AG20443 (cell line): ENCODE measurements around the gene SSBP4.

Experiments used
- DNase-seq: peaks from one replicate; pipeline ENCODE4 v3.0.0; 2012; ENCODE audit warnings: low spot score, mixed read lengths

The SSBP4 gene

GRCh38 chr19:18421371-18421959, 2.3 kb downstream of the SSBP4 start:
- no peak for DNase-seq

DNA sequence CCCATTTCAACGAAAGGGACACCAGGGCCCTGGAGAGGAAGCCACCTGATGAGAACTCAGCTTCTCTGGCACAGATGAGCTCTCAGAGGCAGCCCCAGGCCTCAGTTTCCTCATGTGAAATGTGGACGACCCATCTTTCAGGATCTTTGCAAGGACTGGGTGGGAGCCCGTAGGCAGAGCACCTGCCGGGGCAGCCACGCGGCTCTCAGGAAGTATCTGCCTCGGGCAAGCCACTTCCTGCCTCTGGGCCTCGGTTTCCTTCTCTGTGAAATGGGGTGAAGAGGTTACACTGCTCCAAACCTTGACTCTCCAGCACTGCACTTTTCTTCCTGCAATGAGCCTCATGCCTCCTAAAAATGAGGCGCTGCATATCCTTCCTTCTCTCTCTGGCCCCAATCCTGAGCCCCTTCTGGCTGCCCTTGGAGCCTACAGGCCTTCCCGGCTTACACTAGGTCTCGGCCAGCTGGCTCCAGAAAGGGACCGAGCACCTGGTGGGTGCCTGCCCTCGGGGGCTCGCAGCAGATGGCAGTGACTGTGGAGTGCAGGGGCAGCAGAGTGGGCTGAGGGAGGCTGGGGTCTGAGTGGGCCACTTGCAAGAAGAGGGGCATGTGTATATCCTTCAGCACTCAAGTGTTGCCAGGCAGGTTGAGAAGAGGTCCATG, 3.5 kb downstream of the SSBP4 start:
- DNase-seq: no peak

DNA sequence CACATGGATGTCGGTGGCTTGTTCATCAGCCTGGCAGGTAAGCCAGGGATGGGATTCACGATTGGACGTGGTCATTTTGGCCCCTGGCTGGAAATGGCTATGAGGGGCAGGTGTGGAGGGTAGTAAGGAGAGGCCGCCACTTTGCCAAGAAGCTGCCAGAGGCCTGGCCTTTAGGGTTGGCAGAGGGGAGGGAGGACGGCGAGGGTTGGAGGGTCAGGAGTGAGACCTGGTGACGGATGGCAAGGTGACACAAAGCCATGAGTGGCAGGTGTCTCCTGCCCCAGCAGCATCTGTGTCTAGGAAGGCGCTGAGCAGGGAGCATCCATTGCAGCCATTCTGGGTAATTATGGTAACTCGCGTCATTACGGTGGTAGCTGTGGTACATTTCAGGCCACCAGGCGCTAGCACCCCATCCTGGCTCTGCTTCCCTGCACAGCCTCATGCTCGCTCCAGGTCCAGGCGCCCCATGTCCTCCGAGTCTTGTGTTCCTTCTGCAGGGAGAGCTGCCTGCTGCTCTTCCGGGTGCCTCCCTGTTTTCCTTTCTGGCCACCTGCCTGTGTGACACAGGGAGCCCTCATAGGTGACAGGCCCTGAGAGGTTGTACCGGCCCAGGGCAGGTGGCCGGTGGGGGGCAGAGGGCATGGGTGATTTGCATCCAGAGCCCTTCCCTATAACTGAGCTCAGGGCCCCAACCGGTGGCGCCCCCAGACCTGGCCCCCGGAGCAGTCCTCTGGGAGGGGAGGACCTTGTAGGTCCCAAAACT, 4.2 kb downstream of the SSBP4 start:
- DNase-seq: no peak

GRCh38 chr19:18424122-18424889, 5.1 kb downstream of the SSBP4 start:
- DNase-seq: no peak

DNA sequence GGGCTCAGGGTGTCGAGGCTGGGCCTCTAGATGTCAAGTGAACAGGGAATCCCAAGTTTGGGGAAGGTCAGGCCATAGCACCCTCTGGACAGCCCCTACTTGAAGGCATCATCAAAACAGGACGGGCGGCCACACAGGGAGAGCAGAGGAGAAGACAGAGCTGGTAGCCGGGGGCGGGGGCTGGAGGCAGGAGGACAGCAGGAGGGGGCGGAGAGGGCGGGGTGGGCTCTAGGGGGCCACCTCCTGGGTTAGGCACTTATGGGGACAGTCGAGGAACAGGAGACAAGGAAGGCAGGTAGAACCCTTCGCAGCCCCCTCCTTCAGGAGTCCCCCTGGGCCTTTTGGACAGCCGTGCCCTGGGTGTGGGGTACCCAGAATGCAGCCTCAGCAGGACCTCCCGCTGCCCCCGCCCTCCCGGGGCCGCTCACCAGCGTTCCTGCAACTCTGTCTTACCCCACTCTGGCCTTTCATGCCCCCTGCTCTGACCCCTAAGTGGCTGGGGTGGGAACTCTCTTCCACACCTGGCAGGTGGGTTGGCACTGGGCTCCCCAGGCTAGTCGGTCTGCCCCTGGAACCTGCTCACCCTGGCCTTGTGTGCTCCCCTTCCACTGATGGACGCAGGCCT, 5.8 kb downstream of the SSBP4 start:
- DNase-seq: no peak

GRCh38 chr19:18425515-18426415, 6.6 kb downstream of the SSBP4 start:
- DNase-seq: peak; percentile 90

DNA sequence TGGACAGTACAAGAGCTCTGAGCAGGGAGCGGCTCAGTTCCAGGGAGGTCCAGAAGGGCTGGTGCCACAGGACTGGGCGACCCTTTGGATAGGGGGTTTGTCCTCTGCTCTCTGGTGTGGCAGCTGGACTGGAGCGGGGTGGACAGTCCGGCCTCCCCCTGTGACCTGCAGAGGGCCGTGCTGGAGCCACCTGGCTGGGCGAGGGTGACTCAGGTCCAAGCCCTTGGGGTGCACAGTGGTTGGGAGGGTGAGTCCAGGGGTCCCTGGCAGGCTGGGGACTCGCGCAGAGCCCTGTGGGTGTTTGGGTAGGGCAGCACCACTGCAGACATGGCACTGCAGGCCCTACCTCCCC, 7.2 kb downstream of the SSBP4 start:
- no peak for DNase-seq

- DNase-seq: no peak
Measured at GRCh38 chr19:18427080-18427742, 8.0 kb downstream of the SSBP4 start.

DNA sequence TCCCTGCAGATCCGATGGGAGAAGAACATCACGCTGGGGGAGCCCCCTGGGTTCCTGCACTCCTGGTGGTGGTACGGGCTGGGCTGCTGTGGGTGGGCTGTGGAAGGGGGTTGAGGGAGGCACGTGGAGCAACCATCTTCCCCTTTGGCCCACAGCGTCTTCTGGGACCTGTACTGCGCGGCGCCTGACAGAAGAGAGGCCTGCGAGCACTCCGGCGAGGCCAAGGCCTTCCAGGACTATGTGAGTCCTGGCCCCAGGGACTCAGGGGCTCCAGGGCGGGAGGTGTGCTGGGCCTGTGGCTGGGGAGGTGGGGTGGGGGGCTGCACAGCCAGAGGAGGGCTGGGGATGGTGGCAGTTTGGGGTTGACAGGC, 8.5 kb downstream of the SSBP4 start:
- DNase-seq: no peak

- no peak for DNase-seq
Measured at GRCh38 chr19:18428173-18428786, 9.1 kb downstream of the SSBP4 start.

DNA sequence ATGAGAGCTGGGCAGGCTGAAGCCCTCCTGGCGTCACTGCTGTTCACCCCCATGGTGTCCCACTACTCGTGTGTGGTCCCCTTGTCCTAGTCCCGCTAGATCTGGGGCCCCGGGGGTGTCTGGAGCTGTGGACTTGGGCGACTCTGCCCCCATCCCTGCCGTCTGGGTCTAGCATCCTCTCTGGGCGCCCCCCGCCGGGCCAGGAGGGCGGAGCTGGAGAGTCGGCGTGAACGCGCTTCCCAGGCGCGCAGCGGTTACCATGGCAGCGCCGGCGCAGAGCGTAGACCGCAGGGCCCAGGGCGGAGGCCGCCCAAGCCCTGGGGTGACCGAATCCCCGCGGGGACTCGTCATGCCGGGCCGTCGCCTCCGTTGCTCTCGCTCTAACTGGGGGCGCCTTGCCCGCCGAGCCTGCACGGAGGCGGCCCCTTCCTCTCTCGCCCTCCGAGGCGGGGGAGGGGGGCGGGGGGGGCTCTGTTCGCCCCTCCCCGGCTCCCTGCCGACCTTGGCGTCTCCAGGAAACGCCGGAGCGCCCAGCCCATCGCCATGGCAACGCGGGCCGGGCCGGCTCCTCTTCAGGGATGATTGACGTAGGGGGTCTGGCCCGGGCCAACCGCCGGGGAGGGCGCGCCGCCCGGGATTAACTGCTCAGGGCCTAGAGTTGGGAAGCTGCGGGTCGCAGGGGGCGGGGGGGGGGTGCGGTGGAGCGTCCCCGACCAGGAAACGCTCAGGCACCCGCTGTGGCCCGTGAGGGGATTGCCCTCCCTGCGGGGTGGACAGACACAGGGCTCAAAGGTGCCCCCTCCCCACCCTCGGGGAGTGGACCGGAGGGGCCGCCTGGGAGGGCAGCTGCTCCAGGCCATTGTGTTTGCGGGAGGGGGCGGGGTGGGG, 9.8 kb downstream of the SSBP4 start:
- peak; percentile 95 for DNase-seq

DNA sequence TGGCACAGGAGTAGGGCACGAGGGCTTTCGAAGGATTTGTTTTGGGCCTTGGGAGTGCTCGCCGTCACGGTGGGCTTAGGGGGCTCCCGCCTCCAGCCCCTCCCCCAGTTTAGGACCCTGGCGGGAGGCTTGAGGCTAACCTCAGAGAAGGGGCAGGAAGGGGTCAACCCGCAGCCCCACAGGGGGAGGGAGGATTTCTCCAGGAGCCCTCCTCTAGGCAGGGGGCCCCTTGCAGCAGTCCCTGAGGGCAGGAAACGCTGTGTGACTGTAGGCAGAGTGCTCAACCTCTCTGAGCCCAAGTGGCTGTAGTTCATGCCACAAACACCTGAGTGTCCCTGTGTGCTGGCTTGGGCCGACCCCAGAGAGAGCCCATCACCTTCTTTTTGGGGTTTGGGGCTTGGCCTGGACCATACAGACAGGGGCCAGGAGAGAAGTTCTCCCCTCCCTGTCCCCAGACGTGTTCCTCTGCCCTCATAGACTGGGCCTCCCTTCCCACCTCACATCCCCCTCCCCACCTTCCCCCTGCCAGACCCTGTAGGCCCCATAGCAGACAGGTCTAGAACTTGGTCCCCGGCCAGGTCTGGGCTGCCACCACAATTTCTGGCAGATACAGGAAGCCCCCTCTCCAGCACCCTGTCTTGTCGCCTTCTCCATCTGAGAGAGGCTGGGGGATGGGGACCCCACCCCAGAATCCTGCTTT, 10.7 kb downstream of the SSBP4 start:
- DNase-seq: no peak

GRCh38 chr19:18430417-18431144, 11.4 kb downstream of the SSBP4 start:
- no peak for DNase-seq

GRCh38 chr19:18431351-18432197, 12.4 kb downstream of the SSBP4 start:
- DNase-seq: no peak

DNA sequence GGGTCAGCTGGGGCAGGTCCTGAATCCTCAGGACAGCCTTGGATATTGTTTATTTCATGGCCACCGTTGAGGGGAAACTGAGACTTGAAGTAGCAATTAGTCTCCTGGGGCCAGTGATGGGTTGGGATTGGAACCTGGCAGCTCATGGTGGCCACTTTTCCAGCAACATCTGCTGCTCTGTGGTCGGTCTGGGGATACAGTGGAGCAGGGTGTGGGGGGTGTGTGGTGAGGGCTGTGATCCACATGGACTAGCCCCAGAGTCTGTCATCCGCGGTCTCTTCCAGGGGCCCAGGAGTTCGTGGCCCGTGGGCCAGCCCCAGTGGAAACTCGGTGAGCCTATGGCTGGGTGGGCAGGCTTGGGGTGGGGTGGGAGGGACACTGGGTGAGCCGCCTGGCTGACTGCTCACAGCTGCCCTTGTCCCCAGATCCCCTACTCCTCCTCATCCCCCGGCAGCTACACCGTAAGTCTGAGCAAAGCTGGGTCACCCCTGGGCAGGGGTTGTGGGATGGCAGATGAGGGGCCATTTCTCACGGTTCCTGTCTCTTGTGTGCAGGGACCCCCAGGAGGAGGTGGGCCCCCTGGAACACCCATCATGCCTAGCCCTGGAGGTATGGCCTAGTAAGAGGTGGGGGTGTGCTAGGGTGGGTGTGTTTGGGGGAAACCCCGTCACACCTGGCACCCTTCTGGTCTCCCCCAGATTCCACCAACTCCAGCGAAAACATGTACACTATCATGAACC, 13.2 kb downstream of the SSBP4 start:
- no peak for DNase-seq

- DNase-seq: no peak
Measured at GRCh38 chr19:18433015-18433691, 14.0 kb downstream of the SSBP4 start.
